ENCODE measurements around the gene WNT3A.

- TF ChIP-seq POLR2A (IDR thresholded peaks at IDR 0.05) = no peak
- TF ChIP-seq EP300 (IDR thresholded peaks at IDR 0.05; ENCODE audit: low read depth) = no peak
- TF ChIP-seq CTCF (IDR thresholded peaks at IDR 0.05) = no peak
Measured at GRCh38 chr1:228071839-228072657, 65.2 kb downstream of the WNT3A start.

All from transverse colon (tissue), 3 donors.